H1 (cell line): Measurements from ENCODE around the gene DCLRE1A.

Experiments
- CEBPB ChIP-seq: IDR thresholded peaks from 2 replicates; pipeline ENCODE4 v1.6.1; 2012; ENCODE audit warnings: low read depth, low read length
- CTCF ChIP-seq, 3 experiments: IDR thresholded peaks; 1 replicate in 2 of 3; 2 replicates in 1 of 3; pipeline versions ENCODE4 v1.5.1 to v1.6.1; 2011; ENCODE audit warnings: low read length in 3 of 3, mild to moderate bottlenecking in 3 of 3, inconsistent platforms in 2 of 3, low read depth in 1 of 3, moderate library complexity in 1 of 3; ENCODE audit not compliant: insufficient read depth in 1 of 3; ENCODE audit errors: control extremely low read depth in 1 of 3
- EP300 ChIP-seq, 2 experiments: IDR thresholded peaks; 1 replicate in 1 of 2; 2 replicates in 1 of 2; pipeline ENCODE4 v1.6.1; 2011 to 2012; ENCODE audit warnings: low read depth in 2 of 2, low read length in 2 of 2, mild to moderate bottlenecking in 2 of 2, borderline replicate concordance in 1 of 2, inconsistent platforms in 1 of 2, moderate library complexity in 1 of 2
- EZH2 ChIP-seq: fragments of 200-600 bp; sonication (generic); IDR thresholded peaks from 2 replicates; pipeline ENCODE4 v1.7.1; 2012; ENCODE audit warnings: low read depth, mild to moderate bottlenecking, moderate library complexity, low read length, inconsistent platforms; ENCODE audit not compliant: severe bottlenecking
- MAFK ChIP-seq: IDR thresholded peaks from 2 replicates; pipeline ENCODE4 v1.6.1; 2012; ENCODE audit warnings: low read depth, mild to moderate bottlenecking, improper control_type of control experiment, low read length
- NRF1 ChIP-seq: IDR thresholded peaks from 2 replicates; pipeline ENCODE4 v1.6.1; 2011; ENCODE audit warnings: mild to moderate bottlenecking, low read depth, low read length, improper control_type of control experiment
- POLR2A ChIP-seq, 2 experiments: IDR thresholded peaks; 1 replicate in 1 of 2; 2 replicates in 1 of 2; pipeline ENCODE4 v1.6.1; 2011; ENCODE audit warnings: low read depth in 2 of 2, low read length in 2 of 2, mild to moderate bottlenecking in 2 of 2; ENCODE audit errors: control extremely low read depth in 1 of 2
- RAD21 ChIP-seq, 2 experiments: IDR thresholded peaks in 1 of 2; conservative IDR thresholded peaks in 1 of 2; 2 replicates each; pipeline ENCODE4 v1.6.1; 2011; ENCODE audit warnings: low read depth in 2 of 2, low read length in 2 of 2, improper control_type of control experiment in 1 of 2, inconsistent platforms in 1 of 2, mild to moderate bottlenecking in 1 of 2, moderate library complexity in 1 of 2
- RNF2 ChIP-seq: fragments of 200-900, 300-1000 bp; sonication (generic); IDR thresholded peaks from 2 replicates; pipeline ENCODE4 v1.7.1; 2016; ENCODE audit warnings: borderline replicate concordance, low read depth, mild to moderate bottlenecking, antibody characterized with exemption, low read length; ENCODE audit not compliant: poor library complexity, severe bottlenecking; ENCODE audit errors: missing control alignments
- SRF ChIP-seq: IDR thresholded peaks from 2 replicates; pipeline ENCODE4 v1.6.1; 2011; ENCODE audit warnings: mild to moderate bottlenecking, low read depth, low read length, moderate library complexity
- YY1 ChIP-seq: IDR thresholded peaks from 2 replicates; pipeline ENCODE4 v1.6.1; 2011; ENCODE audit warnings: low read depth, mild to moderate bottlenecking, low read length

GRCh38 chr10:113849946-113850345, 3.9 kb downstream of the DCLRE1A start:
- TF ChIP-seq POLR2A (IDR thresholded peaks at IDR 0.05; ENCODE audit: control extremely low read depth in 1 of 2, low read depth in 2 of 2, low read length in 2 of 2): no peak
- TF ChIP-seq CTCF (IDR thresholded peaks at IDR 0.05; ENCODE audit: control extremely low read depth in 1 of 3, insufficient read depth in 1 of 3, low read depth in 1 of 3, low read length in 3 of 3): no peak
- no peak for TF ChIP-seq EP300 (IDR thresholded peaks at IDR 0.05; ENCODE audit: borderline replicate concordance in 1 of 2, low read depth in 2 of 2, low read length in 2 of 2)
- TF ChIP-seq EZH2: no peak
- TF ChIP-seq RNF2: no peak
- TF ChIP-seq SRF: no peak
- no peak for TF ChIP-seq MAFK
- TF ChIP-seq RAD21 (IDR thresholded peaks at IDR 0.05 in 1 of 2, conservative IDR thresholded peaks at IDR 0.05 in 1 of 2; ENCODE audit: low read depth in 2 of 2, low read length in 2 of 2): no peak
- no peak for TF ChIP-seq CEBPB
- TF ChIP-seq NRF1: no peak
- no peak for TF ChIP-seq YY1
